Endothelial cell of umbilical vein (primary cell): ENCODE measurements around the gene BATF. TPM values are rescaled to one million over a fixed set of nuclear protein-coding genes. Genes with fewer than 3 reads are reported as not detected.

Source experiments
- BruUV-seq: library from RNA; stranded (reverse); fragments of 400-500 nt; replicated peaks from 2 replicates; lab custom pipeline; 2021; lab: Mats Ljungman, UMichigan
- CTCF ChIA-PET: fragments of 300-600, 350-600 bp; sonication (Branson Sonifier 250); formaldehyde crosslinking; loops from one replicate; lab custom pipeline; 2021; ENCODE audit warnings: antibody characterized with exemption, inconsistent platforms; lab: Charles Lee
- POLR2A ChIA-PET: fragments of 300-600, 350-600 bp; sonication (Branson Sonifier 250); formaldehyde crosslinking; loops from one replicate; lab custom pipeline; 2021; ENCODE audit warnings: antibody characterized with exemption, inconsistent platforms; lab: Charles Lee
- DNase-seq: peaks from one replicate; pipeline ENCODE4 v3.0.0-alpha.2; 2011; ENCODE audit warnings: low read depth, low spot score
- FAIRE-seq: peaks from 2 replicates; lab custom pipeline; 2011; peaks lifted over from hg19 to GRCh38; lab: Jason Lieb, UNC
- H2AFZ ChIP-seq: 2 replicates; pipeline ENCODE4 v1.6.0; 2012; ENCODE audit warnings: low read depth, low read length, control low read depth, inconsistent platforms
- H3K27ac ChIP-seq: 2 replicates; pipeline ENCODE4 v1.5.1; 2011; ENCODE audit warnings: low read depth, mild to moderate bottlenecking, control low read depth, low read length, moderate library complexity; ENCODE audit not compliant: insufficient read depth
- H3K27me3 ChIP-seq, 2 experiments: 2 replicates each; pipeline versions ENCODE4 v1.6.0 to v1.6.1; 2011; ENCODE audit warnings: low read length in 2 of 2, mixed read lengths in 1 of 2; ENCODE audit not compliant: control insufficient read depth in 2 of 2, insufficient read depth in 2 of 2
- H3K36me3 ChIP-seq, 2 experiments: 2 replicates in 1 of 2; 3 replicates in 1 of 2; pipeline ENCODE4 v1.5.1; 2011; ENCODE audit warnings: low read length in 2 of 2, mild to moderate bottlenecking in 1 of 2, moderate library complexity in 1 of 2; ENCODE audit not compliant: control insufficient read depth in 2 of 2, insufficient read depth in 2 of 2; ENCODE audit errors: extremely low read depth in 1 of 2
- H3K4me1 ChIP-seq: 3 replicates; pipeline ENCODE4 v1.5.1; 2011; ENCODE audit warnings: mild to moderate bottlenecking, low read length; ENCODE audit not compliant: control insufficient read depth, insufficient read depth; ENCODE audit errors: extremely low read depth
- H3K4me2 ChIP-seq: 2 replicates; pipeline ENCODE4 v1.6.1; 2011; ENCODE audit warnings: low read length, control low read depth, mixed read lengths; ENCODE audit not compliant: insufficient read depth
- H3K4me3 ChIP-seq, 3 experiments: fragments of 200-600 bp in 1 of 3; sonication (generic), shearing (Covaris generic) in 1 of 3; replicated peaks in 1 of 3; 2 replicates each; pipeline ENCODE4 v1.5.1; 2011 to 2016; ENCODE audit warnings: control low read depth in 3 of 3, low read length in 3 of 3, mild to moderate bottlenecking in 2 of 3, inconsistent platforms in 1 of 3, low read depth in 1 of 3, moderate library complexity in 1 of 3; ENCODE audit not compliant: insufficient read depth in 1 of 3
- H3K79me2 ChIP-seq: 2 replicates; pipeline ENCODE4 v1.6.0; 2012; ENCODE audit warnings: low read length, inconsistent platforms; ENCODE audit not compliant: control insufficient read depth, insufficient read depth
- H3K9ac ChIP-seq: replicated peaks from 2 replicates; pipeline ENCODE3; 2011; ENCODE audit warnings: low read length, control low read depth; ENCODE audit not compliant: insufficient read depth; ENCODE audit errors: extremely low read depth
- H3K9me1 ChIP-seq: replicated peaks from 3 replicates; pipeline ENCODE4 v1.6.0; 2011; ENCODE audit warnings: mild to moderate bottlenecking, low read length; ENCODE audit not compliant: control insufficient read depth, insufficient read depth; ENCODE audit errors: extremely low read depth
- H3K9me3 ChIP-seq: replicated peaks from 2 replicates; pipeline ENCODE4 v1.5.1; 2012; ENCODE audit warnings: low read length, inconsistent platforms; ENCODE audit not compliant: control insufficient read depth, insufficient read depth
- H4K20me1 ChIP-seq: replicated peaks from 2 replicates; pipeline ENCODE3; 2011; ENCODE audit warnings: mild to moderate bottlenecking, low read length; ENCODE audit not compliant: control insufficient read depth, insufficient read depth; ENCODE audit errors: extremely low read depth
- FOS ChIP-seq: IDR thresholded peaks from 2 replicates; pipeline ENCODE4 v1.6.1; 2011; ENCODE audit warnings: mild to moderate bottlenecking, low read length, moderate library complexity, borderline replicate concordance; ENCODE audit not compliant: insufficient read depth
- GATA2 ChIP-seq: IDR thresholded peaks from 2 replicates; pipeline ENCODE4 v1.7.0; 2011; ENCODE audit warnings: low read depth, mild to moderate bottlenecking, moderate library complexity, mixed read lengths, low read length; ENCODE audit not compliant: insufficient read length, insufficient read depth
- JUN ChIP-seq: IDR thresholded peaks from 2 replicates; pipeline ENCODE4 v1.6.1; 2011; ENCODE audit warnings: borderline replicate concordance, low read depth; ENCODE audit not compliant: insufficient read length, insufficient read depth
- MAX ChIP-seq: IDR thresholded peaks from 2 replicates; pipeline ENCODE4 v1.6.1; 2011; ENCODE audit not compliant: insufficient read depth, insufficient read length
- dilution Hi-C: fragments of 300-500 bp; cut with MboI; formaldehyde crosslinking; loops from one replicate; pipeline ENCODE4 v1.15.0; 2019; ENCODE audit warnings: low sequenced_read_pairs; ENCODE audit not compliant: extremely low pct_ligation_motif_present
- intact Hi-C: fragments of 100-400 bp; cut with micrococcal nuclease; formaldehyde crosslinking; loops from one replicate; pipeline ENCODE4 v1.10.0; 2022
- polyA plus RNA-seq, 4 experiments: library from polyadenylated mRNA; depleted of rRNA in 3 of 4; stranded (reverse) in 3 of 4; unstranded in 1 of 4; fragments of >200 nt; gene quantifications; 2 replicates each; pipeline versions ENCODE4 v1.2.1 to v1.2.3, GENCODE V29; 2011 to 2012; ENCODE audit warnings: missing spikeins in 1 of 4
- total RNA-seq: library from RNA; stranded (reverse); gene quantifications from 2 replicates; pipeline ENCODE4 v1.2.3, GENCODE V29; 2021
- TF ChIP-seq, protein P1 (sequence below), 2 donors: IDR thresholded peaks; 1 replicate in 1 of 2; 2 replicates in 1 of 2; pipeline ENCODE4 v1.5.1; 2011; ENCODE audit warnings: low read length in 2 of 2, mild to moderate bottlenecking in 2 of 2, moderate library complexity in 2 of 2, control low read depth in 1 of 2, inconsistent platforms in 1 of 2, low read depth in 1 of 2; ENCODE audit not compliant: insufficient read depth in 1 of 2; ENCODE audit errors: extremely low read depth in 1 of 2

BATF gene
- total and polyA plus RNA-seq, 2 donors (not counting 3 experiments of a cell fraction or from before 2014, with no cell fraction given): not detected

- no peaks in the 10 kb centered on the region for H3K9me3 ChIP-seq
- TF ChIP-seq FOS (no peak), MAX (no peak), GATA2 (no peak), JUN (no peak)
- TF ChIP-seq, protein P1, sequence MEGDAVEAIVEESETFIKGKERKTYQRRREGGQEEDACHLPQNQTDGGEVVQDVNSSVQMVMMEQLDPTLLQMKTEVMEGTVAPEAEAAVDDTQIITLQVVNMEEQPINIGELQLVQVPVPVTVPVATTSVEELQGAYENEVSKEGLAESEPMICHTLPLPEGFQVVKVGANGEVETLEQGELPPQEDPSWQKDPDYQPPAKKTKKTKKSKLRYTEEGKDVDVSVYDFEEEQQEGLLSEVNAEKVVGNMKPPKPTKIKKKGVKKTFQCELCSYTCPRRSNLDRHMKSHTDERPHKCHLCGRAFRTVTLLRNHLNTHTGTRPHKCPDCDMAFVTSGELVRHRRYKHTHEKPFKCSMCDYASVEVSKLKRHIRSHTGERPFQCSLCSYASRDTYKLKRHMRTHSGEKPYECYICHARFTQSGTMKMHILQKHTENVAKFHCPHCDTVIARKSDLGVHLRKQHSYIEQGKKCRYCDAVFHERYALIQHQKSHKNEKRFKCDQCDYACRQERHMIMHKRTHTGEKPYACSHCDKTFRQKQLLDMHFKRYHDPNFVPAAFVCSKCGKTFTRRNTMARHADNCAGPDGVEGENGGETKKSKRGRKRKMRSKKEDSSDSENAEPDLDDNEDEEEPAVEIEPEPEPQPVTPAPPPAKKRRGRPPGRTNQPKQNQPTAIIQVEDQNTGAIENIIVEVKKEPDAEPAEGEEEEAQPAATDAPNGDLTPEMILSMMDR (IDR thresholded peaks at IDR 0.05; ENCODE audit: extremely low read depth in 1 of 2, insufficient read depth in 1 of 2, low read depth in 1 of 2, low read length in 2 of 2): no peak
- no peak for DNase-seq
- H3K4me2 ChIP-seq: no peak overlapping the region
- intact Hi-C loops: no loop called here
- no peak overlapping the region for H3K27ac ChIP-seq
- no peak overlapping the region for H3K9ac ChIP-seq
- FAIRE-seq: no peak
- H2AFZ ChIP-seq: no peak overlapping the region
- no TSS peak for BruUV-seq
- no peaks in the 10 kb centered on the region for H4K20me1 ChIP-seq
- dilution Hi-C loops: no loop called here
- H3K79me2 ChIP-seq: no peaks in the 10 kb centered on the region
- peaks cover 20% of the 10 kb centered on the region for H3K4me1 ChIP-seq
- H3K36me3 ChIP-seq: no peaks in the 10 kb centered on the region
- no peaks in the 10 kb centered on the region for H3K27me3 ChIP-seq
- CTCF ChIA-PET: interaction anchor here (0.6 to 7.6 kb wide), 10 partner anchors 10 to 59 kb away, joined by 3 to 89 read pairs (median 3); partner anchors contain the start of gene FLVCR2
- POLR2A ChIA-PET: no interaction called here
- no peaks in the 10 kb centered on the region for H3K9me1 ChIP-seq
- H3K4me3 ChIP-seq: no peak overlapping the region
These were observed 2.9 kb upstream of the BATF start for GRCh38 chr14:75519394-75519793.
